Small intestine (tissue), 16 donors: ENCODE results near the gene BTG1. TPM values are rescaled to one million over a fixed set of nuclear protein-coding genes. Genes with fewer than 3 reads are reported as not detected.
A peak's percentile ranks its signal among the peaks of the same experiment; 100 is the strongest.

Experiments
- DNase-seq, 2 donors: peaks; one replicate each; pipeline versions ENCODE4 v3.0.0 to v3.0.0-alpha.2; 2013
- FAIRE-seq: peaks from 2 replicates; lab custom pipeline; 2012; peaks lifted over from hg19 to GRCh38; lab: Jason Lieb, UNC
- H3K27ac ChIP-seq, 3 donors: one replicate each; pipeline ENCODE4 v1.5.1; 2013; ENCODE audit warnings: low read length in 2 of 3, mild to moderate bottlenecking in 2 of 3, control low read depth in 1 of 3, inconsistent platforms in 1 of 3, low read depth in 1 of 3, moderate library complexity in 1 of 3
- H3K27me3 ChIP-seq, 3 donors: one replicate each; pipeline ENCODE4 v1.6.1; 2013; ENCODE audit warnings: low read length in 3 of 3, inconsistent platforms in 1 of 3; ENCODE audit not compliant: control insufficient read depth in 3 of 3, insufficient read depth in 3 of 3
- H3K36me3 ChIP-seq, 3 donors: one replicate each; pipeline ENCODE4 v1.6.1; 2013; ENCODE audit warnings: low read length in 3 of 3, inconsistent platforms in 1 of 3, low read depth in 1 of 3, mild to moderate bottlenecking in 1 of 3, moderate library complexity in 1 of 3; ENCODE audit not compliant: control insufficient read depth in 3 of 3, insufficient read depth in 2 of 3
- H3K4me1 ChIP-seq, 3 donors: one replicate each; pipeline ENCODE4 v1.6.1; 2013; ENCODE audit warnings: low read length in 2 of 3, inconsistent platforms in 1 of 3, low read depth in 1 of 3, mild to moderate bottlenecking in 1 of 3, moderate library complexity in 1 of 3; ENCODE audit not compliant: control insufficient read depth in 3 of 3, insufficient read depth in 2 of 3
- H3K4me3 ChIP-seq, 3 donors: one replicate each; pipeline ENCODE4 v1.5.1; 2013; ENCODE audit warnings: low read length in 3 of 3, control low read depth in 1 of 3, inconsistent platforms in 1 of 3, low read depth in 1 of 3, mild to moderate bottlenecking in 1 of 3, moderate library complexity in 1 of 3
- H3K9me3 ChIP-seq, 2 donors: one replicate each; pipeline ENCODE4 v1.6.1; 2013; ENCODE audit warnings: low read depth in 1 of 2, low read length in 1 of 2; ENCODE audit not compliant: control insufficient read depth in 2 of 2, insufficient read depth in 1 of 2
- WGBS, 3 donors: extraction: QIAGEN DNeasy Blood & Tissue Kit; methylation state at CpG; one replicate each; pipeline ENCODE4 v1.1.7; 2013; 5-methylcytosine and 5-hydroxymethylcytosine counted together
- long read RNA-seq, 10 donors: transcript quantifications; one replicate each; lab custom pipeline, GENCODE V29; 2026
- polyA plus RNA-seq, 4 donors: library from polyadenylated mRNA; stranded (reverse) in 3 of 4; unstranded in 1 of 4; fragments of 200-250 nt in 3 of 4; fragments of 120-200 nt in 1 of 4; gene quantifications; one replicate each; pipeline versions ENCODE4 v1.2.1 to v1.2.3, GENCODE V29; 2013
- donor health status: healthy with polysubstance abuse.
- donor health status: control.
- donor health status: control.
- donor health status: Bipolar disorder and iron deficiency.
- donor health status: healthy.

The BTG1 gene
- polyA plus RNA-seq = 10 to 100 TPM; 38.8 to 61.1 (median 50.9) TPM
- long read RNA-seq, donor 1, full-length matches to known transcripts = 128 of 128 reads
- long read RNA-seq, donor 1, partial matches to known transcripts = 0 of 128 reads
- long read RNA-seq, donor 1, other reads (novel, unspliced or antisense) = 0 of 128 reads
- long read RNA-seq, donor 2, full-length matches to known transcripts = 29 of 29 reads
- long read RNA-seq, donor 2, partial matches to known transcripts = 0 of 29 reads
- long read RNA-seq, donor 2, other reads (novel, unspliced or antisense) = 0 of 29 reads
- long read RNA-seq, donor 3, full-length matches to known transcripts = 59 of 59 reads
- long read RNA-seq, donor 3, partial matches to known transcripts = 0 of 59 reads
- long read RNA-seq, donor 3, other reads (novel, unspliced or antisense) = 0 of 59 reads
- long read RNA-seq, donor 4, full-length matches to known transcripts = 1 of 1 reads
- long read RNA-seq, donor 4, partial matches to known transcripts = 0 of 1 reads
- long read RNA-seq, donor 4, other reads (novel, unspliced or antisense) = 0 of 1 reads
- long read RNA-seq, donor 5, full-length matches to known transcripts = 15 of 15 reads
- long read RNA-seq, donor 5, partial matches to known transcripts = 0 of 15 reads
- long read RNA-seq, donor 5, other reads (novel, unspliced or antisense) = 0 of 15 reads
- long read RNA-seq, donor 6, full-length matches to known transcripts = 45 of 45 reads
- long read RNA-seq, donor 6, partial matches to known transcripts = 0 of 45 reads
- long read RNA-seq, donor 6, other reads (novel, unspliced or antisense) = 0 of 45 reads
- long read RNA-seq, donor 7 = 0 reads
- long read RNA-seq, donor 8, full-length matches to known transcripts = 10 of 10 reads
- long read RNA-seq, donor 8, partial matches to known transcripts = 0 of 10 reads
- long read RNA-seq, donor 8, other reads (novel, unspliced or antisense) = 0 of 10 reads
- long read RNA-seq, donor 9, full-length matches to known transcripts = 15 of 15 reads
- long read RNA-seq, donor 9, partial matches to known transcripts = 0 of 15 reads
- long read RNA-seq, donor 9, other reads (novel, unspliced or antisense) = 0 of 15 reads
- long read RNA-seq, donor 10, full-length matches to known transcripts = 126 of 126 reads
- long read RNA-seq, donor 10, partial matches to known transcripts = 0 of 126 reads
- long read RNA-seq, donor 10, other reads (novel, unspliced or antisense) = 0 of 126 reads

- H3K4me1 ChIP-seq = peaks cover 0 to 9% (median 0%) of the 10 kb centered on the region in 3 donors
- no peaks in the 10 kb centered on the region for H3K27me3 ChIP-seq
- H3K36me3 ChIP-seq = peaks cover 0 to 7% (median 4%) of the 10 kb centered on the region in 3 donors
- peak within 1 kb of the TSS; percentile 92 to 99 (median 95) for H3K27ac ChIP-seq
- no peaks in the 10 kb centered on the region for H3K9me3 ChIP-seq
- DNase-seq (peak; percentile 100), FAIRE-seq (no peak)
- 0% methylated on average over 61 of the region's 61 CpGs for WGBS, 3 donors
- peak within 1 kb of the TSS; percentile 77 to 100 (median 87) for H3K4me3 ChIP-seq
These were observed at the start of gene BTG1 for GRCh38 chr12:92145731-92146496. Gene BTG1, minus strand, starts transcription at chr12:92145846. Its CDS starts 311 bp downstream, at chr12:92145535.

- peaks cover 0 to 3% (median 0%) of the 10 kb centered on the region in 3 donors for H3K4me1 ChIP-seq
- no peak for FAIRE-seq
- H3K27me3 ChIP-seq = no peaks in the 10 kb centered on the region
- no peak overlapping the region for H3K27ac ChIP-seq
- no peak for DNase-seq
- H3K9me3 ChIP-seq = peaks cover 0 to 13% of the 10 kb centered on the region in 2 donors
- no peaks in the 10 kb centered on the region for H3K36me3 ChIP-seq
- H3K4me3 ChIP-seq = no peak overlapping the region
- 90 to 96% (median 93%) methylated on average over 4 of the region's 4 CpGs for WGBS, 3 donors
These were observed 48.9 kb upstream of the BTG1 start for GRCh38 chr12:92194561-92194960.

- Histone ChIP-seq H3K4me1 (peaks cover 0 to 4% (median 0%) of the 10 kb centered on the region in 3 donors), H3K27ac (no peak overlapping the region), H3K9me3 (peaks cover 0 to 13% of the 10 kb centered on the region in 2 donors), H3K36me3 (no peaks in the 10 kb centered on the region), H3K4me3 (no peak overlapping the region), H3K27me3 (no peaks in the 10 kb centered on the region)
- no peak for DNase-seq
- WGBS, 3 donors = 70 to 97% (median 73%) methylated on average over 2 of the region's 2 CpGs
- FAIRE-seq = no peak
These were observed 48.2 kb upstream of the BTG1 start for GRCh38 chr12:92193846-92194245.

GRCh38 chr12:92193063-92193462, 47.4 kb upstream of the BTG1 start:
- H3K27me3 ChIP-seq = no peaks in the 10 kb centered on the region
- no peaks in the 10 kb centered on the region for H3K36me3 ChIP-seq
- FAIRE-seq = no peak
- peaks cover 0 to 13% of the 10 kb centered on the region in 2 donors for H3K9me3 ChIP-seq
- DNase-seq = no peak
- no peak overlapping the region for H3K4me3 ChIP-seq
- peaks cover 0 to 7% (median 0%) of the 10 kb centered on the region in 3 donors for H3K4me1 ChIP-seq
- 76 to 95% (median 84%) methylated on average over 2 of the region's 2 CpGs for WGBS, 3 donors
- no peak overlapping the region for H3K27ac ChIP-seq

- no peak for FAIRE-seq
These were observed 46.7 kb upstream of the BTG1 start for GRCh38 chr12:92192360-92192759.

GRCh38 chr12:92191061-92191460, 45.4 kb upstream of the BTG1 start:
- DNase-seq (no peak), FAIRE-seq (peak; percentile 61)
- Histone ChIP-seq H3K27me3 (no peaks in the 10 kb centered on the region), H3K9me3 (peaks cover 0 to under 1% of the 10 kb centered on the region in 2 donors), H3K27ac (peak overlapping the region in 1 of 3 donors; percentile 66), H3K4me1 (peaks cover 0 to 7% (median 0%) of the 10 kb centered on the region in 3 donors), H3K4me3 (no peak overlapping the region), H3K36me3 (no peaks in the 10 kb centered on the region)
- 74 to 94% (median 86%) methylated on average over 3 of the region's 3 CpGs for WGBS, 3 donors

More at GRCh38 chr12:92192360-92192759, 46.7 kb upstream of the BTG1 start:
- no peak for DNase-seq
- H3K9me3 ChIP-seq = peaks cover 0 to 11% of the 10 kb centered on the region in 2 donors
- no peak overlapping the region for H3K4me3 ChIP-seq
- H3K27ac ChIP-seq = peak overlapping the region in 1 of 3 donors; percentile 26
- H3K4me1 ChIP-seq = peaks cover 0 to 7% (median 0%) of the 10 kb centered on the region in 3 donors
- no peaks in the 10 kb centered on the region for H3K27me3 ChIP-seq
- no peaks in the 10 kb centered on the region for H3K36me3 ChIP-seq

GRCh38 chr12:92188517-92189188, 43.0 kb upstream of the BTG1 start:
- no peaks in the 10 kb centered on the region for H3K36me3 ChIP-seq
- DNase-seq = peak; percentile 65 to 71
- peaks cover 0 to 6% of the 10 kb centered on the region in 2 donors for H3K9me3 ChIP-seq
- H3K27ac ChIP-seq = peak overlapping the region in 1 of 3 donors; percentile 23
- peaks cover 0 to 9% (median 0%) of the 10 kb centered on the region in 3 donors for H3K4me1 ChIP-seq
- no peak for FAIRE-seq
- WGBS, 3 donors = 59 to 90% (median 84%) methylated on average over 7 of the region's 7 CpGs
- H3K4me3 ChIP-seq = no peak overlapping the region
- H3K27me3 ChIP-seq = no peaks in the 10 kb centered on the region
